Right lobe of liver (tissue), 6 donors: ENCODE measurements around the gene NF1. TPM values are rescaled to one million over a fixed set of nuclear protein-coding genes. Genes with fewer than 3 reads are reported as not detected.

Experiments
- ATAC-seq, 4 donors: fragments of 200-7000 bp; cut with Tn5 transposase; one replicate each; pipeline ENCODE4 v1.9.1; 2020; ENCODE audit warnings: mild to moderate bottlenecking in 4 of 4, moderate library complexity in 4 of 4
- DNase-seq, 3 donors: peaks; one replicate each; pipeline ENCODE4 v3.0.0-alpha.2; 2020
- H3K27ac ChIP-seq, 3 donors: fragments of 200-600 bp; one replicate each; pipeline ENCODE4 v1.8.0; 2022
- H3K27me3 ChIP-seq, 2 donors: fragments of 200-600 bp; one replicate each; pipeline ENCODE4 v1.8.0; 2022
- H3K36me3 ChIP-seq, 4 donors: fragments of 200-600 bp; sonication (generic) in 1 of 4; one replicate each; pipeline versions ENCODE4 v1.5.1 to v1.8.0; 2017 to 2022; ENCODE audit warnings: control low read depth in 1 of 4
- H3K4me1 ChIP-seq, 4 donors: fragments of 200-600 bp; sonication (generic) in 1 of 4; one replicate each; pipeline versions ENCODE4 v1.5.1 to v1.8.0; 2017 to 2022; ENCODE audit warnings: control low read depth in 1 of 4
- H3K4me3 ChIP-seq, 3 donors: fragments of 200-600 bp; one replicate each; pipeline ENCODE4 v1.8.0; 2022
- H3K9me3 ChIP-seq, 4 donors: fragments of 200-600 bp; sonication (generic) in 1 of 4; one replicate each; pipeline versions ENCODE4 v1.5.1 to v1.8.0; 2017 to 2022; ENCODE audit warnings: control low read depth in 1 of 4
- POLR2A ChIP-seq: fragments of 450-650 bp; IDR thresholded peaks from one replicate; pipeline ENCODE4 v1.6.1; 2017; ENCODE audit warnings: antibody characterized with exemption, mild to moderate bottlenecking
- WGBS: methylation state at CpG from one replicate; pipeline ENCODE4 v1.1.6; 2018; ENCODE audit warnings: low coverage, low lambda C conversion rate; ENCODE audit not compliant: insufficient coverage; ENCODE audit errors: missing lambda C conversion rate; 5-methylcytosine and 5-hydroxymethylcytosine counted together
- intact Hi-C, 2 donors: fragments of 100-400 bp; cut with DNase I; formaldehyde crosslinking; loops; one replicate each; pipeline versions ENCODE4 v1.11.2 to v1.14.1; 2022
- total RNA-seq, 6 experiments: library from RNA; depleted of rRNA in 2 of 6; stranded (reverse); fragments of >200 nt in 2 of 6; fragmentation: NEBNext Ultra II Directional in 3 of 6; extraction: Animal tissue kit (Norgen Biotek cat#: 25700) in 3 of 6; gene quantifications; one replicate each; pipeline versions ENCODE4 v1.1.0 to v1.2.4, GENCODE V29; 2016 to 2023
- TF ChIP-seq, protein P1 (sequence below), 4 donors: fragments of 200-600 bp in 3 of 4; fragments of 450-650 bp in 1 of 4; IDR thresholded peaks; one replicate each; pipeline versions ENCODE4 v1.5.1 to v1.8.0; 2016 to 2022; ENCODE audit warnings: antibody characterized with exemption in 4 of 4, mild to moderate bottlenecking in 2 of 4
- donor health status: DM: no; HTN: yes; CAD: no.
- donor health status: DM: no; HTN: no; CAD: no.
- donor health status: DM: no; HTN: no; CAD: no.
- donor health status: DM: no; HTN: yes; CAD: no.
- donor health status: DM: no; HTN: yes; CAD: no.

NF1 gene
- total RNA-seq, 6 experiments from 2014 or later = 26.6 to 35.3 (median 30.0) TPM

DNA sequence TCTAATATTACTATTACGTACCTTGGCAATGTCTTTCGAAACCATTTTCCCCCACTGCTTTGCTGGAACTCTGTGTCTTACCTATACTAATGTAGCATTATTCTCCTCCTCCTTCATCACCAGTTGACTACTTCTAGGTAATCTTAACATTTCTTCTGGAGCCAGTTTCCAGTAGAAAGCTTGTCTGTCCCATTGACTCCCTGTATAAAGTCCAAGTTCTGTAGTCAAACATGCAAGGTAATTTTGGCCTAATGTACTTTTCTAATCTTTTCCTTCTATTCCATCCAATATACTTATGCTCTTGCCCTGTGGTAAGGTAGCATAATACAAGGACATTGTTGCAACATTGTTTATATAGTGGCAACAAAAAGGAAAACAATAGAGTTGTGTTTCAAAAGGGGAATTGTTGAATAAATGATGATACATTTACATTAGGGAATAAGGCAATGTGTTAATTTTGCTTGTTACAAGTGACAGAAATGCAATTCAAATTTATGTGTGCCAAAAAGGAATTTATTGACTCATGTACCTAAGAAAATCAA is 174.3 kb downstream of the NF1 start:
- DNase-seq (no peak), ATAC-seq (peak in 2 of 4 donors; percentile 12 to 17)
- H3K4me3 ChIP-seq = no peak overlapping the region
- intact Hi-C loops = no loop called here
- TF ChIP-seq, protein P1, sequence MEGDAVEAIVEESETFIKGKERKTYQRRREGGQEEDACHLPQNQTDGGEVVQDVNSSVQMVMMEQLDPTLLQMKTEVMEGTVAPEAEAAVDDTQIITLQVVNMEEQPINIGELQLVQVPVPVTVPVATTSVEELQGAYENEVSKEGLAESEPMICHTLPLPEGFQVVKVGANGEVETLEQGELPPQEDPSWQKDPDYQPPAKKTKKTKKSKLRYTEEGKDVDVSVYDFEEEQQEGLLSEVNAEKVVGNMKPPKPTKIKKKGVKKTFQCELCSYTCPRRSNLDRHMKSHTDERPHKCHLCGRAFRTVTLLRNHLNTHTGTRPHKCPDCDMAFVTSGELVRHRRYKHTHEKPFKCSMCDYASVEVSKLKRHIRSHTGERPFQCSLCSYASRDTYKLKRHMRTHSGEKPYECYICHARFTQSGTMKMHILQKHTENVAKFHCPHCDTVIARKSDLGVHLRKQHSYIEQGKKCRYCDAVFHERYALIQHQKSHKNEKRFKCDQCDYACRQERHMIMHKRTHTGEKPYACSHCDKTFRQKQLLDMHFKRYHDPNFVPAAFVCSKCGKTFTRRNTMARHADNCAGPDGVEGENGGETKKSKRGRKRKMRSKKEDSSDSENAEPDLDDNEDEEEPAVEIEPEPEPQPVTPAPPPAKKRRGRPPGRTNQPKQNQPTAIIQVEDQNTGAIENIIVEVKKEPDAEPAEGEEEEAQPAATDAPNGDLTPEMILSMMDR (IDR thresholded peaks at IDR 0.05) = no peak
- no peak for TF ChIP-seq POLR2A
- H3K27me3 ChIP-seq = no peaks in the 10 kb centered on the region
- H3K9me3 ChIP-seq = no peaks in the 10 kb centered on the region
- H3K4me1 ChIP-seq = peaks cover 0 to 5% (median 0%) of the 10 kb centered on the region in 4 donors
- no peaks in the 10 kb centered on the region for H3K36me3 ChIP-seq
- H3K27ac ChIP-seq = no peak overlapping the region
- 94% methylated on average over 2 of the region's 2 CpGs for WGBS

DNA sequence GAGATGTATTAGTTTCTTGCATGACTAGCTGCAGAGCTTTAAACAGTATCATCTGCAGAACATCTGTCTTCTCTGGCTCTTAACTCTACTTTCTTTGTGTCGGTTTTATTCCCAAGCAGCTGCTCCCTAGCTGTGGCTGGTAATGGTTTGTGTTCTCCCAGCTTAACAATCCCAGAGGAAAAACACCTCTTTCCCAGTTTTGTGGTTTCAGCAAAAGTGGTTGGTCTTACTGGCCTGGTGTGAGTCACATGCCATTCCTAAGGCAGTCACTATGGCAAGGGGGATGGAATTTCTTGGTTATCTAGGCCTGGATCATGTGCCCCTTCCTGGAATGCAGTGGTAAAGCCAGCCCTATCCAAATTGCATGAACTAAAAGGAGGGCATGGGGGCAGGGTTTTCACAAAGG is 174.8 kb downstream of the NF1 start:
- Histone ChIP-seq H3K27me3 (no peaks in the 10 kb centered on the region), H3K36me3 (no peaks in the 10 kb centered on the region), H3K4me1 (peaks cover 0 to 5% (median 0%) of the 10 kb centered on the region in 4 donors), H3K4me3 (no peak overlapping the region), H3K27ac (no peak overlapping the region), H3K9me3 (no peaks in the 10 kb centered on the region)
- TF ChIP-seq POLR2A = no peak
- TF ChIP-seq, protein P1 (IDR thresholded peaks at IDR 0.05) = no peak
- no peak for DNase-seq
- intact Hi-C loops = no loop called here
- WGBS = 50% methylated on average over 1 of the region's 1 CpG
- ATAC-seq = peak in 1 of 4 donors; percentile 37

DNA sequence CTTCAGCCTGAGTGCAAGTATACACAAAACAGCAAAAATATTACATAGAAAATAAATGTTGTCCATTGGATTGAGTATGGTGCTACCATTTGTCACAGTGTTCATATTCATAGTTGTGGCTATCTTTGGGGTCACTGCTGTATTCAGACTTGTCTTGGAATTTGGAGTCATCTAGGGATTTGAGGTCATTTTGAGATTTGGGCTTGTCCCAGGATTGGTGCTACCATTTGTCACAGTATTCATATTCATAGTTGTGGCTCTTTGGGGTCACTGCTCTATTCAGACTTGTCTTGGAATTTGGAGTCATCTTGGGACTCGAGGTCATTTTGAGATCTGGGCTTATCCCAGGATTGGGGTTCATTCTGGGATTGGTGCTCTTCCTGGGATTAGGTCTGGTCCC is 177.5 kb downstream of the NF1 start:
- intact Hi-C loops = no loop called here
- H3K9me3 ChIP-seq = no peaks in the 10 kb centered on the region
- no peaks in the 10 kb centered on the region for H3K36me3 ChIP-seq
- no peak for DNase-seq
- no peaks in the 10 kb centered on the region for H3K27me3 ChIP-seq
- no peak for TF ChIP-seq POLR2A
- TF ChIP-seq, protein P1 (IDR thresholded peaks at IDR 0.05) = no peak
- WGBS = 89% methylated on average over 1 of the region's 1 CpG
- ATAC-seq = no peak
- no peak overlapping the region for H3K4me3 ChIP-seq
- peaks cover 0 to 5% (median 0%) of the 10 kb centered on the region in 4 donors for H3K4me1 ChIP-seq
- H3K27ac ChIP-seq = no peak overlapping the region

DNA sequence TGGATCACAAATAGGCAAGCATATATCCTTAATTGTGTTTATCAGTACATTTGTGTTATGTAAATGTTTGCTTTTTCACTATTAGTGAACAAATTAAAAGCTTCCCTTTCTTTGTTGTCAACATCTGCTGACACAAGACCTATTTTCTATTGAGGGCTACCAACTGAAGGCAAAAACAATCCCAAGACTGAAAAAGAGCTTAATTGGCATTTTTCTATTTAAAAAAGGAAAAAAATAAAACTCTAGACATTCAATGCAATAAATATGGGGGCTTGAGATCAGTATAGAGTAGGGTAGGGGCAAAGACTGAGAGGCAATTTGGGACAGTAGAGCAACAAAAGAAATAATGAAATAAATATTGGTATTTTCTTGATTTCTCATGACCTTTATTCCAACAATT is 178.0 kb downstream of the NF1 start:
- Histone ChIP-seq H3K27ac (no peak overlapping the region), H3K27me3 (no peaks in the 10 kb centered on the region), H3K36me3 (no peaks in the 10 kb centered on the region), H3K9me3 (no peaks in the 10 kb centered on the region), H3K4me1 (peaks cover 0 to 5% (median 0%) of the 10 kb centered on the region in 4 donors), H3K4me3 (no peak overlapping the region)
- no peak for TF ChIP-seq POLR2A
- TF ChIP-seq, protein P1 (IDR thresholded peaks at IDR 0.05) = no peak
- DNase-seq (no peak), ATAC-seq (no peak)
- intact Hi-C loops = no loop called here

DNA sequence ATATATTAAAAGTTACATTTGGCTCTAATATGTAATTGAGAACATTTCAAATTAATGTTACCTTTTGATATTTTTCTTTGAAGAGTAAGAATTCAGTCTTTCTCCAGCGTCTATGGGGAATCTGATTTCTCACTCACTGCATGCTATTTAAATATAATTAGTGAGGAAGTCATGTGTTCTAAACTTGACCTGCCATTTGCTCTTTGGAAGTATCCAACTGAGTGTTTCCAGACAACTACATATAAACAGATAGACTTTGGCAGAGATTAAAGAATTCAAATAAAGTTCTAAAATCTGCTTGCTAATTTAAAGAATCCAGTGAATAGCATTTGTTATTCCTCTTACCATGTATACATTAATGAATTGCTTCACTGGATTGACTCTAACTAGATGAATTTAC is 178.7 kb downstream of the NF1 start:
- 69% methylated on average over 1 of the region's 1 CpG for WGBS
- no peak for ATAC-seq
- no peaks in the 10 kb centered on the region for H3K27me3 ChIP-seq
- no peak overlapping the region for H3K27ac ChIP-seq
- TF ChIP-seq, protein P1 (IDR thresholded peaks at IDR 0.05) = no peak
- TF ChIP-seq POLR2A = no peak
- H3K4me1 ChIP-seq = peaks cover 0 to 5% (median 0%) of the 10 kb centered on the region in 4 donors
- H3K4me3 ChIP-seq = no peak overlapping the region
- no peak for DNase-seq
- intact Hi-C loops = no loop called here
- no peaks in the 10 kb centered on the region for H3K9me3 ChIP-seq
- H3K36me3 ChIP-seq = no peaks in the 10 kb centered on the region
